Neural cell (in vitro differentiated cells): ENCODE results near the gene ZNF570. TPM values are rescaled to one million over a fixed set of nuclear protein-coding genes. Genes with fewer than 3 reads are reported as not detected.

Experiments
- H2AFZ ChIP-seq: fragments of 200-600, 300-800 bp; sonication (generic), shearing (Covaris generic); 2 replicates; pipeline ENCODE4 v1.6.0; 2014; ENCODE audit warnings: low read depth, mild to moderate bottlenecking, antibody characterized with exemption, low read length, moderate library complexity
- H3F3A ChIP-seq: fragments of 200-600 bp; shearing (Covaris generic); 2 replicates; pipeline ENCODE4 v1.6.1; 2016; ENCODE audit warnings: mild to moderate bottlenecking, moderate library complexity, mixed read lengths, antibody characterized with exemption, low read length; ENCODE audit not compliant: insufficient read depth, poor library complexity, severe bottlenecking
- H3K27ac ChIP-seq: fragments of 200-600, 300-800 bp; sonication (generic), shearing (Covaris generic); 2 replicates; pipeline ENCODE4 v1.5.1; 2014; ENCODE audit warnings: mild to moderate bottlenecking, low read length, moderate library complexity
- H3K27me3 ChIP-seq: fragments of 300-800, 200-600 bp; sonication (generic), shearing (Covaris generic); 2 replicates; pipeline ENCODE4 v1.6.0; 2014; ENCODE audit warnings: mild to moderate bottlenecking, low read depth, low read length, moderate library complexity; ENCODE audit not compliant: insufficient read depth
- H3K36me3 ChIP-seq: fragments of 300-800, 200-600 bp; sonication (generic), shearing (Covaris generic); 2 replicates; pipeline ENCODE4 v1.5.1; 2014; ENCODE audit warnings: mild to moderate bottlenecking, antibody characterized with exemption, low read length, moderate library complexity; ENCODE audit not compliant: insufficient read depth
- H3K4me2 ChIP-seq: fragments of 300-800, 200-600 bp; sonication (generic), shearing (Covaris generic); 2 replicates; pipeline ENCODE4 v1.6.0; 2014; ENCODE audit warnings: mild to moderate bottlenecking, low read length
- H3K4me3 ChIP-seq: fragments of 300-800, 200-600 bp; sonication (generic), shearing (Covaris generic); 2 replicates; pipeline ENCODE4 v1.5.1; 2014; ENCODE audit warnings: mild to moderate bottlenecking, low read length, moderate library complexity
- H3K79me2 ChIP-seq: fragments of 200-600 bp; shearing (Covaris generic); replicated peaks from 2 replicates; pipeline ENCODE4 v1.6.0; 2014; ENCODE audit warnings: mild to moderate bottlenecking, low read length, moderate library complexity; ENCODE audit not compliant: insufficient read depth
- H3K9ac ChIP-seq: fragments of 300-800, 200-600 bp; sonication (generic), shearing (Covaris generic); 2 replicates; pipeline ENCODE4 v1.6.1; 2016; ENCODE audit warnings: mild to moderate bottlenecking, low read length, mixed read lengths
- H3K9me2 ChIP-seq: fragments of 200-600 bp; shearing (Covaris generic); 2 replicates; pipeline ENCODE4 v1.6.1; 2016; ENCODE audit warnings: mild to moderate bottlenecking, low read length, mixed read lengths; ENCODE audit not compliant: insufficient read depth
- H3K9me3 ChIP-seq: fragments of 200-600, 300-800 bp; sonication (generic), shearing (Covaris generic); 2 replicates; pipeline ENCODE4 v1.6.1; 2016; ENCODE audit warnings: mild to moderate bottlenecking, mixed run types, low read length, moderate library complexity, mixed read lengths
- H4K20me1 ChIP-seq: fragments of 200-600 bp; shearing (Covaris generic); 2 replicates; pipeline ENCODE4 v1.6.1; 2016; ENCODE audit warnings: mild to moderate bottlenecking, mixed run types; ENCODE audit not compliant: insufficient read depth
- EP300 ChIP-seq: fragments of 450-650 bp; conservative IDR thresholded peaks from 2 replicates; pipeline ENCODE4 v1.6.1; 2014; ENCODE audit warnings: antibody characterized with exemption, mild to moderate bottlenecking, moderate library complexity; ENCODE audit not compliant: poor library complexity, severe bottlenecking
- EZH2 ChIP-seq: fragments of 200-600, 300-800 bp; shearing (Covaris generic), sonication (generic); IDR thresholded peaks from 2 replicates; pipeline ENCODE4 v1.6.1; 2014; ENCODE audit warnings: antibody characterized with exemption, low read length, borderline replicate concordance, mild to moderate bottlenecking; ENCODE audit not compliant: insufficient read depth, poor library complexity, severe bottlenecking
- MXI1 ChIP-seq: fragments of 450-650 bp; conservative IDR thresholded peaks from 2 replicates; pipeline ENCODE4 v1.6.1; 2014; ENCODE audit warnings: antibody characterized with exemption, mild to moderate bottlenecking; ENCODE audit not compliant: poor library complexity, severe bottlenecking
- POLR2AphosphoS5 ChIP-seq: IDR thresholded peaks from 2 replicates; pipeline ENCODE4 v1.6.1; 2012
- RAD21 ChIP-seq: fragments of 450-650 bp; conservative IDR thresholded peaks from 2 replicates; pipeline ENCODE4 v1.6.1; 2014; ENCODE audit warnings: antibody characterized with exemption, mild to moderate bottlenecking, moderate library complexity
- TAF1 ChIP-seq: IDR thresholded peaks from 2 replicates; pipeline ENCODE4 v1.6.1; 2012; ENCODE audit warnings: low read depth
- polyA plus RNA-seq: library from polyadenylated mRNA; depleted of rRNA; stranded (reverse); fragments of >200 nt; gene quantifications from 2 replicates; pipeline ENCODE4 v1.2.3, GENCODE V29; 2014
- TF ChIP-seq, protein P1 (sequence below): fragments of 450-650 bp; IDR thresholded peaks from 2 replicates; pipeline ENCODE4 v1.5.1; 2014; ENCODE audit warnings: antibody characterized with exemption, mild to moderate bottlenecking, moderate library complexity; ENCODE audit not compliant: poor library complexity, severe bottlenecking
- TF ChIP-seq, protein P2 (sequence below): IDR thresholded peaks from 2 replicates; pipeline ENCODE4 v1.6.1; 2012; ENCODE audit warnings: borderline replicate concordance

Gene ZNF570
- polyA plus RNA-seq, 1 donor from 2014 or later = 21.4 TPM

DNA sequence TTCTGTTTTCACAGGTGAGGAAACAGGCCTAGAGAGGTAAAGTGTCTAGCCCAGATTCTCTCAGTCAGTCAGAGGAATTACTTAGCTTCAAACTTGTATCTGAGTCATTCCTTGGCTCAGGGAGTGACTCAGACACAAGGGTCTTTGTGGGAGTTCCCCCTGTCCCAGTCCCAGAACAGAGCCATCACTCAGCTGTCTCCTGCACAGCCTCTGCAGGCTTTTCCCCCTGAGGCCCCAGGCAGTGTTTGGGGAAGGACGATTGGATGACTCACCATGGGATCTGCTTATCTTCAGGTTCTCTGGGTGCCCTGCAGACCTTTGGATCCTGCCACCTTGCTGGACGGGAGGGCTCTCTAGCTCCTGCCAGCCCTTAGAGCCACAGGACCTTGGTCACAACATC lies 50.7 kb downstream of the ZNF570 start:
- no peaks in the 10 kb centered on the region for H3K9me2 ChIP-seq
- H3K79me2 ChIP-seq = no peaks in the 10 kb centered on the region
- TF ChIP-seq TAF1 (no peak), RAD21 (no peak), EP300 (no peak), EZH2 (no peak), MXI1 (no peak)
- TF ChIP-seq, protein P1, sequence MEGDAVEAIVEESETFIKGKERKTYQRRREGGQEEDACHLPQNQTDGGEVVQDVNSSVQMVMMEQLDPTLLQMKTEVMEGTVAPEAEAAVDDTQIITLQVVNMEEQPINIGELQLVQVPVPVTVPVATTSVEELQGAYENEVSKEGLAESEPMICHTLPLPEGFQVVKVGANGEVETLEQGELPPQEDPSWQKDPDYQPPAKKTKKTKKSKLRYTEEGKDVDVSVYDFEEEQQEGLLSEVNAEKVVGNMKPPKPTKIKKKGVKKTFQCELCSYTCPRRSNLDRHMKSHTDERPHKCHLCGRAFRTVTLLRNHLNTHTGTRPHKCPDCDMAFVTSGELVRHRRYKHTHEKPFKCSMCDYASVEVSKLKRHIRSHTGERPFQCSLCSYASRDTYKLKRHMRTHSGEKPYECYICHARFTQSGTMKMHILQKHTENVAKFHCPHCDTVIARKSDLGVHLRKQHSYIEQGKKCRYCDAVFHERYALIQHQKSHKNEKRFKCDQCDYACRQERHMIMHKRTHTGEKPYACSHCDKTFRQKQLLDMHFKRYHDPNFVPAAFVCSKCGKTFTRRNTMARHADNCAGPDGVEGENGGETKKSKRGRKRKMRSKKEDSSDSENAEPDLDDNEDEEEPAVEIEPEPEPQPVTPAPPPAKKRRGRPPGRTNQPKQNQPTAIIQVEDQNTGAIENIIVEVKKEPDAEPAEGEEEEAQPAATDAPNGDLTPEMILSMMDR = no peak
- TF ChIP-seq, protein P2, sequence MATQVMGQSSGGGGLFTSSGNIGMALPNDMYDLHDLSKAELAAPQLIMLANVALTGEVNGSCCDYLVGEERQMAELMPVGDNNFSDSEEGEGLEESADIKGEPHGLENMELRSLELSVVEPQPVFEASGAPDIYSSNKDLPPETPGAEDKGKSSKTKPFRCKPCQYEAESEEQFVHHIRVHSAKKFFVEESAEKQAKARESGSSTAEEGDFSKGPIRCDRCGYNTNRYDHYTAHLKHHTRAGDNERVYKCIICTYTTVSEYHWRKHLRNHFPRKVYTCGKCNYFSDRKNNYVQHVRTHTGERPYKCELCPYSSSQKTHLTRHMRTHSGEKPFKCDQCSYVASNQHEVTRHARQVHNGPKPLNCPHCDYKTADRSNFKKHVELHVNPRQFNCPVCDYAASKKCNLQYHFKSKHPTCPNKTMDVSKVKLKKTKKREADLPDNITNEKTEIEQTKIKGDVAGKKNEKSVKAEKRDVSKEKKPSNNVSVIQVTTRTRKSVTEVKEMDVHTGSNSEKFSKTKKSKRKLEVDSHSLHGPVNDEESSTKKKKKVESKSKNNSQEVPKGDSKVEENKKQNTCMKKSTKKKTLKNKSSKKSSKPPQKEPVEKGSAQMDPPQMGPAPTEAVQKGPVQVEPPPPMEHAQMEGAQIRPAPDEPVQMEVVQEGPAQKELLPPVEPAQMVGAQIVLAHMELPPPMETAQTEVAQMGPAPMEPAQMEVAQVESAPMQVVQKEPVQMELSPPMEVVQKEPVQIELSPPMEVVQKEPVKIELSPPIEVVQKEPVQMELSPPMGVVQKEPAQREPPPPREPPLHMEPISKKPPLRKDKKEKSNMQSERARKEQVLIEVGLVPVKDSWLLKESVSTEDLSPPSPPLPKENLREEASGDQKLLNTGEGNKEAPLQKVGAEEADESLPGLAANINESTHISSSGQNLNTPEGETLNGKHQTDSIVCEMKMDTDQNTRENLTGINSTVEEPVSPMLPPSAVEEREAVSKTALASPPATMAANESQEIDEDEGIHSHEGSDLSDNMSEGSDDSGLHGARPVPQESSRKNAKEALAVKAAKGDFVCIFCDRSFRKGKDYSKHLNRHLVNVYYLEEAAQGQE = no peak
- H4K20me1 ChIP-seq = no peaks in the 10 kb centered on the region
- H3K4me3 ChIP-seq = no peak overlapping the region
- H3F3A ChIP-seq = no peaks in the 10 kb centered on the region
- no peaks in the 10 kb centered on the region for H3K9me3 ChIP-seq
- H3K36me3 ChIP-seq = peaks cover 29% of the 10 kb centered on the region
- no peak overlapping the region for H3K9ac ChIP-seq
- H3K27ac ChIP-seq = no peak overlapping the region
- no peak overlapping the region for H3K4me2 ChIP-seq
- no peaks in the 10 kb centered on the region for H3K27me3 ChIP-seq
- H2AFZ ChIP-seq = no peak overlapping the region

DNA sequence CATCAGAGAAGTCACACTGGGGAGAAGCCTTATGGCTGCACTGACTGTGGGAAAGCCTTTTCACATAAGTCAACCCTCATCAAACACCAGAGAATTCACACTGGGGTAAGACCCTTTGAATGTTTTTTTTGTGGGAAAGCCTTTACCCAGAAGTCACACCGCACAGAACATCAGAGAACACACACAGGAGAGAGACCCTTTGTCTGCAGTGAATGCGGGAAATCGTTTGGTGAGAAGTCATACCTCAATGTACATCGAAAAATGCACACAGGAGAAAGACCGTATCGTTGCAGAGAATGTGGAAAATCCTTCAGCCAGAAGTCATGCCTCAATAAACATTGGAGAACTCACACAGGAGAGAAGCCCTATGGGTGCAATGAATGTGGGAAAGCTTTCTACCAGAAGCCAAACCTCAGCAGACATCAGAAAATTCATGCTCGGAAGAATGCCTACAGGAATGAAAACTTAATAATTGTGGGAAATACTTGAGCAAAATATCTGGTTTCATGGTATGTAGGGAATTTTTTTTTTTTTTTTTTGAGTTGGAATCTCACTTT lies 68.3 kb downstream of the ZNF570 start:
- no peak overlapping the region for H3K4me3 ChIP-seq
- H3K9me3 ChIP-seq = peaks cover 33% of the 10 kb centered on the region
- no peaks in the 10 kb centered on the region for H3K9me2 ChIP-seq
- H2AFZ ChIP-seq = no peak overlapping the region
- H3K27me3 ChIP-seq = no peaks in the 10 kb centered on the region
- H3K36me3 ChIP-seq = peaks cover 40% of the 10 kb centered on the region
- no peak overlapping the region for H3K9ac ChIP-seq
- H3F3A ChIP-seq = no peaks in the 10 kb centered on the region
- H3K4me2 ChIP-seq = no peak overlapping the region
- no peaks in the 10 kb centered on the region for H3K79me2 ChIP-seq
- TF ChIP-seq POLR2AphosphoS5 = no peak
- TF ChIP-seq, protein P2 = no peak
- TF ChIP-seq, protein P1 = no peak
- H3K27ac ChIP-seq = no peak overlapping the region
- no peaks in the 10 kb centered on the region for H4K20me1 ChIP-seq
